Endothelial cell of umbilical vein (primary cell): Measurements from ENCODE around the gene KRTAP10-11. TPM values are rescaled to one million over a fixed set of nuclear protein-coding genes. Genes with fewer than 3 reads are reported as not detected.

Source experiments
- BruUV-seq: library from RNA; stranded (reverse); fragments of 400-500 nt; replicated peaks from 2 replicates; lab custom pipeline; 2021; lab: Mats Ljungman, UMichigan
- CTCF ChIA-PET: fragments of 300-600, 350-600 bp; sonication (Branson Sonifier 250); formaldehyde crosslinking; loops from one replicate; lab custom pipeline; 2021; ENCODE audit warnings: antibody characterized with exemption, inconsistent platforms; lab: Charles Lee
- POLR2A ChIA-PET: fragments of 300-600, 350-600 bp; sonication (Branson Sonifier 250); formaldehyde crosslinking; loops from one replicate; lab custom pipeline; 2021; ENCODE audit warnings: antibody characterized with exemption, inconsistent platforms; lab: Charles Lee
- DNase-seq: peaks from one replicate; pipeline ENCODE4 v3.0.0-alpha.2; 2011; ENCODE audit warnings: low read depth, low spot score
- FAIRE-seq: peaks from 2 replicates; lab custom pipeline; 2011; peaks lifted over from hg19 to GRCh38; lab: Jason Lieb, UNC
- H2AFZ ChIP-seq: 2 replicates; pipeline ENCODE4 v1.6.0; 2012; ENCODE audit warnings: low read depth, low read length, control low read depth, inconsistent platforms
- H3K27ac ChIP-seq: 2 replicates; pipeline ENCODE4 v1.5.1; 2011; ENCODE audit warnings: low read depth, mild to moderate bottlenecking, control low read depth, low read length, moderate library complexity; ENCODE audit not compliant: insufficient read depth
- H3K27me3 ChIP-seq, 2 experiments: 2 replicates each; pipeline versions ENCODE4 v1.6.0 to v1.6.1; 2011; ENCODE audit warnings: low read length in 2 of 2, mixed read lengths in 1 of 2; ENCODE audit not compliant: control insufficient read depth in 2 of 2, insufficient read depth in 2 of 2
- H3K36me3 ChIP-seq, 2 experiments: 2 replicates in 1 of 2; 3 replicates in 1 of 2; pipeline ENCODE4 v1.5.1; 2011; ENCODE audit warnings: low read length in 2 of 2, mild to moderate bottlenecking in 1 of 2, moderate library complexity in 1 of 2; ENCODE audit not compliant: control insufficient read depth in 2 of 2, insufficient read depth in 2 of 2; ENCODE audit errors: extremely low read depth in 1 of 2
- H3K4me1 ChIP-seq: 3 replicates; pipeline ENCODE4 v1.5.1; 2011; ENCODE audit warnings: mild to moderate bottlenecking, low read length; ENCODE audit not compliant: control insufficient read depth, insufficient read depth; ENCODE audit errors: extremely low read depth
- H3K4me2 ChIP-seq: 2 replicates; pipeline ENCODE4 v1.6.1; 2011; ENCODE audit warnings: low read length, control low read depth, mixed read lengths; ENCODE audit not compliant: insufficient read depth
- H3K4me3 ChIP-seq, 3 experiments: fragments of 200-600 bp in 1 of 3; sonication (generic), shearing (Covaris generic) in 1 of 3; replicated peaks in 1 of 3; 2 replicates each; pipeline ENCODE4 v1.5.1; 2011 to 2016; ENCODE audit warnings: control low read depth in 3 of 3, low read length in 3 of 3, mild to moderate bottlenecking in 2 of 3, inconsistent platforms in 1 of 3, low read depth in 1 of 3, moderate library complexity in 1 of 3; ENCODE audit not compliant: insufficient read depth in 1 of 3
- H3K79me2 ChIP-seq: 2 replicates; pipeline ENCODE4 v1.6.0; 2012; ENCODE audit warnings: low read length, inconsistent platforms; ENCODE audit not compliant: control insufficient read depth, insufficient read depth
- H3K9ac ChIP-seq: replicated peaks from 2 replicates; pipeline ENCODE3; 2011; ENCODE audit warnings: low read length, control low read depth; ENCODE audit not compliant: insufficient read depth; ENCODE audit errors: extremely low read depth
- H3K9me1 ChIP-seq: replicated peaks from 3 replicates; pipeline ENCODE4 v1.6.0; 2011; ENCODE audit warnings: mild to moderate bottlenecking, low read length; ENCODE audit not compliant: control insufficient read depth, insufficient read depth; ENCODE audit errors: extremely low read depth
- H3K9me3 ChIP-seq: replicated peaks from 2 replicates; pipeline ENCODE4 v1.5.1; 2012; ENCODE audit warnings: low read length, inconsistent platforms; ENCODE audit not compliant: control insufficient read depth, insufficient read depth
- H4K20me1 ChIP-seq: replicated peaks from 2 replicates; pipeline ENCODE3; 2011; ENCODE audit warnings: mild to moderate bottlenecking, low read length; ENCODE audit not compliant: control insufficient read depth, insufficient read depth; ENCODE audit errors: extremely low read depth
- CTCF ChIP-seq, 2 donors: IDR thresholded peaks; 1 replicate in 1 of 2; 2 replicates in 1 of 2; pipeline ENCODE4 v1.5.1; 2011; ENCODE audit warnings: low read length in 2 of 2, mild to moderate bottlenecking in 2 of 2, moderate library complexity in 2 of 2, control low read depth in 1 of 2, inconsistent platforms in 1 of 2, low read depth in 1 of 2; ENCODE audit not compliant: insufficient read depth in 1 of 2; ENCODE audit errors: extremely low read depth in 1 of 2
- EZH2 ChIP-seq: IDR thresholded peaks from 2 replicates; pipeline ENCODE4 v1.6.1; 2012; ENCODE audit warnings: borderline replicate concordance, low read depth, mild to moderate bottlenecking, moderate library complexity, low read length, inconsistent platforms; ENCODE audit not compliant: severe bottlenecking
- FOS ChIP-seq: IDR thresholded peaks from 2 replicates; pipeline ENCODE4 v1.6.1; 2011; ENCODE audit warnings: mild to moderate bottlenecking, low read length, moderate library complexity, borderline replicate concordance; ENCODE audit not compliant: insufficient read depth
- GATA2 ChIP-seq: IDR thresholded peaks from 2 replicates; pipeline ENCODE4 v1.7.0; 2011; ENCODE audit warnings: low read depth, mild to moderate bottlenecking, moderate library complexity, mixed read lengths, low read length; ENCODE audit not compliant: insufficient read length, insufficient read depth
- JUN ChIP-seq: IDR thresholded peaks from 2 replicates; pipeline ENCODE4 v1.6.1; 2011; ENCODE audit warnings: borderline replicate concordance, low read depth; ENCODE audit not compliant: insufficient read length, insufficient read depth
- MAX ChIP-seq: IDR thresholded peaks from 2 replicates; pipeline ENCODE4 v1.6.1; 2011; ENCODE audit not compliant: insufficient read depth, insufficient read length
- MYC ChIP-seq: IDR thresholded peaks from one replicate; pipeline ENCODE4 v1.6.1; 2011; ENCODE audit warnings: mild to moderate bottlenecking, low read depth, low read length
- POLR2A ChIP-seq: IDR thresholded peaks from 2 replicates; pipeline ENCODE4 v1.6.1; 2012; ENCODE audit warnings: low read depth, mild to moderate bottlenecking, control low read depth, low read length
- POLR2AphosphoS5 ChIP-seq: IDR thresholded peaks from 2 replicates; pipeline ENCODE4 v1.6.1; 2012; ENCODE audit warnings: low read depth, mild to moderate bottlenecking, control low read depth, low read length, moderate library complexity; ENCODE audit not compliant: insufficient read depth
- dilution Hi-C: fragments of 300-500 bp; cut with MboI; formaldehyde crosslinking; loops from one replicate; pipeline ENCODE4 v1.15.0; 2019; ENCODE audit warnings: low sequenced_read_pairs; ENCODE audit not compliant: extremely low pct_ligation_motif_present
- intact Hi-C: fragments of 100-400 bp; cut with micrococcal nuclease; formaldehyde crosslinking; loops from one replicate; pipeline ENCODE4 v1.10.0; 2022
- polyA plus RNA-seq, 4 experiments: library from polyadenylated mRNA; depleted of rRNA in 3 of 4; stranded (reverse) in 3 of 4; unstranded in 1 of 4; fragments of >200 nt; gene quantifications; 2 replicates each; pipeline versions ENCODE4 v1.2.1 to v1.2.3, GENCODE V29; 2011 to 2012; ENCODE audit warnings: missing spikeins in 1 of 4
- total RNA-seq: library from RNA; stranded (reverse); gene quantifications from 2 replicates; pipeline ENCODE4 v1.2.3, GENCODE V29; 2021

KRTAP10-11 gene
- total and polyA plus RNA-seq, 2 donors (not counting 3 experiments of a cell fraction or from before 2014, with no cell fraction given), result not detected

- CTCF ChIA-PET, result no interaction called here
- Histone ChIP-seq H3K4me1 (no peaks in the 10 kb centered on the region), H3K36me3 (no peaks in the 10 kb centered on the region), H4K20me1 (no peaks in the 10 kb centered on the region), H3K9ac (no peak within 1 kb of the TSS), H2AFZ (no peak within 1 kb of the TSS), H3K27me3 (peaks cover 2 to 10% of the 10 kb centered on the region in 2 experiments), H3K4me2 (no peak within 1 kb of the TSS), H3K79me2 (no peaks in the 10 kb centered on the region), H3K4me3 (no peak within 1 kb of the TSS), H3K27ac (no peak within 1 kb of the TSS), H3K9me3 (no peaks in the 10 kb centered on the region), H3K9me1 (no peaks in the 10 kb centered on the region)
- no peak for DNase-seq
- dilution Hi-C loops (no loop called here), intact Hi-C loops (no loop called here)
- no peak for FAIRE-seq
- BruUV-seq, result no TSS peak
- POLR2A ChIA-PET, result no interaction called here
- TF ChIP-seq POLR2A (no peak), GATA2 (no peak), CTCF (IDR thresholded peaks at IDR 0.05; ENCODE audit: extremely low read depth in 1 of 2, insufficient read depth in 1 of 2, low read depth in 1 of 2, low read length in 2 of 2) (no peak), MAX (no peak), MYC (no peak), FOS (no peak), POLR2AphosphoS5 (no peak), EZH2 (no peak), JUN (no peak)
These were observed 35.8 kb downstream of the KRTAP10-11 start, which contains the start of gene KRTAP12-1 for GRCh38 chr21:44681861-44682579. Gene KRTAP12-1 (minus strand): TSS chr21:44682163. CDS start chr21:44682123, 40 bp downstream.
